K562 (cell line): Measurements from ENCODE around the gene MYADM.
"Not testable (repeated sequence)": the region's sequence is repeated elsewhere in the genome, so short reads cannot be mapped to it uniquely, and the experiment has no call there.

ENCODE experiments used
- EGR1 ChIP-seq: fragments of 450-650 bp; conservative IDR thresholded peaks from 2 replicates; pipeline ENCODE4 v1.6.1; 2017; ENCODE audit warnings: mild to moderate bottlenecking
- MEF2D ChIP-seq: conservative IDR thresholded peaks from 2 replicates; pipeline ENCODE4 v1.6.1; 2016; ENCODE audit warnings: low read depth, missing genetic modification characterization, missing compliant biosample characterization
- POU5F1 ChIP-seq: fragments of 150-350 bp; IDR thresholded peaks from 2 replicates; pipeline ENCODE4 v1.6.1; 2014; ENCODE audit warnings: borderline replicate concordance, low read length, low read depth, mild to moderate bottlenecking; ENCODE audit not compliant: partially characterized antibody
- SOX6 ChIP-seq: fragments of 450-650 bp; IDR thresholded peaks from 2 replicates; pipeline ENCODE4 v1.6.1; 2014; ENCODE audit warnings: mild to moderate bottlenecking
- TAF1 ChIP-seq: IDR thresholded peaks from 2 replicates; pipeline ENCODE4 v1.6.1; 2011; ENCODE audit warnings: mild to moderate bottlenecking, low read length, moderate library complexity; ENCODE audit not compliant: insufficient read depth, control insufficient read depth, severe bottlenecking; ENCODE audit errors: extremely low read depth
- TF ChIP-seq, protein P1 (sequence below), 3 experiments: IDR thresholded peaks in 2 of 3; conservative IDR thresholded peaks in 1 of 3; 2 replicates each; pipeline ENCODE4 v1.5.1; 2011 to 2012; ENCODE audit warnings: low read length in 3 of 3, mild to moderate bottlenecking in 3 of 3, control low read depth in 2 of 3, improper control_type of control experiment in 1 of 3, inconsistent platforms in 1 of 3, low read depth in 1 of 3, mixed read lengths in 1 of 3, moderate library complexity in 1 of 3; ENCODE audit not compliant: insufficient read depth in 2 of 3

DNA sequence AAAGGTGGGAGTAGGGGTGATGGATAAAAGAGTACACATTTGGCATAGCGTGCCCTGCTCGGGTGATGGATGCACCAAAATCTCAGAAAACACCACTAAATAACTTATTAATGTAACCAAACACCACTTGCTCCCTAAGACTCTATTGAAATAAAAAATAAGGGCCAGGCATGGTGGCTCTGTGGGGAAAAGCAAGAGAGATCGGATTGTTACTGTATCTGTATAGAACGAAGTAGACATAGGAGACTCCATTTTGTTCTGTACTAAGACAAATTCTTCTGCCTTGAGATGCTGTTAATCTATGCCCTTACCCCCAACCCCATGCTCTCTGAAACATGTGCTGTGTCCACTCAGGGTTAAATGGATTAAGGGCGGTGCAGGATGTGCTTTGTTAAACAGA is 29.2 kb upstream of the MYADM start:
- TF ChIP-seq, protein P1, sequence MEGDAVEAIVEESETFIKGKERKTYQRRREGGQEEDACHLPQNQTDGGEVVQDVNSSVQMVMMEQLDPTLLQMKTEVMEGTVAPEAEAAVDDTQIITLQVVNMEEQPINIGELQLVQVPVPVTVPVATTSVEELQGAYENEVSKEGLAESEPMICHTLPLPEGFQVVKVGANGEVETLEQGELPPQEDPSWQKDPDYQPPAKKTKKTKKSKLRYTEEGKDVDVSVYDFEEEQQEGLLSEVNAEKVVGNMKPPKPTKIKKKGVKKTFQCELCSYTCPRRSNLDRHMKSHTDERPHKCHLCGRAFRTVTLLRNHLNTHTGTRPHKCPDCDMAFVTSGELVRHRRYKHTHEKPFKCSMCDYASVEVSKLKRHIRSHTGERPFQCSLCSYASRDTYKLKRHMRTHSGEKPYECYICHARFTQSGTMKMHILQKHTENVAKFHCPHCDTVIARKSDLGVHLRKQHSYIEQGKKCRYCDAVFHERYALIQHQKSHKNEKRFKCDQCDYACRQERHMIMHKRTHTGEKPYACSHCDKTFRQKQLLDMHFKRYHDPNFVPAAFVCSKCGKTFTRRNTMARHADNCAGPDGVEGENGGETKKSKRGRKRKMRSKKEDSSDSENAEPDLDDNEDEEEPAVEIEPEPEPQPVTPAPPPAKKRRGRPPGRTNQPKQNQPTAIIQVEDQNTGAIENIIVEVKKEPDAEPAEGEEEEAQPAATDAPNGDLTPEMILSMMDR (IDR thresholded peaks at IDR 0.05 in 2 of 3, conservative IDR thresholded peaks at IDR 0.05 in 1 of 3; ENCODE audit: insufficient read depth in 2 of 3, low read depth in 1 of 3, low read length in 3 of 3) = not testable (repeated sequence)
- not testable (repeated sequence) for TF ChIP-seq TAF1, MEF2D, SOX6, POU5F1, EGR1
